Right lung (tissue), 5 donors: ENCODE measurements around the gene ZNF236. TPM values are rescaled to one million over a fixed set of nuclear protein-coding genes. Genes with fewer than 3 reads are reported as not detected.

ENCODE experiments used
- DNase-seq, 2 donors: peaks; one replicate each; pipeline ENCODE4 v3.0.0-alpha.2; 2013
- polyA plus RNA-seq, 5 donors: library from polyadenylated mRNA; unstranded; fragments of 120-200 nt; gene quantifications; one replicate each; pipeline versions ENCODE4 v1.2.1 to v1.2.3, GENCODE V29; 2013; ENCODE audit warnings: inconsistent platforms in 1 of 5, low replicate concordance in 1 of 5; ENCODE audit not compliant: insufficient read length in 5 of 5, insufficient read depth in 1 of 5

Gene ZNF236
- polyA plus RNA-seq, 5 donors: 8.9 to 12.5 (median 11.1) TPM

DNA sequence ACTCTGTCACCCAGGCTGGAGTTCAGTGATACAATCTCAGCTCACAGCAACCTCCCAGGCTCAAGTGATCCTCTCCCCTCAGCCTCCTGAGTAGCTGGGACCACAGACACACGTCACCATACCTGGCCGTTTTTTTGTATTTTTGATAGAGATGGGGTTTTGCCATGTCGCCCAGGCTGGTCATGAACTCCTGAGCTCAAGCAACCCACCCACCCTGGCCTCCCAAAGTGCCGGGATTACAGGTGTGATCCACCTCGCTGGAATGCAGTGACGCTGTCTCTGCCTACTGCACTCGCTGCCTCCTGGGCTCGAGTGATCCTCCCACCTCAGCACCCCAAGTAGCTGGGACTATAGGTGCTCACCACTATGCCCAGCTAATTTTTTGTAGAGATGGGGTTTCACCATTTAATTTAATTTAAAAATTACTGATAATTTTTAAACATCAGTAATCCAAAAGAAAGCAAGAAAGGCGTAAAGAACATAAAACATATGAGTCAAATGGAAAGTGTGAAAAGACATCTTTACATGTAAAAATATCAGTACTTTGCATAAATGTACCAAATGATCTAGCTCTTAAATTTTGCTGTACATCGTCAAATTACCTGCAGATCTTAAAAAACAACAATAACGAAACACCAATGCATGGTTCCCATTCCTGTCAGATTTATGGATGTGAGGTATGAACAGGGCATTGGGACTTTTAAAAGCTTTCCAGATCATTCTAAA is 2.8 kb upstream of the ZNF236 start:
- DNase-seq: no peak

- no peak for DNase-seq
Observed at GRCh38 chr18:76821356-76821874, 942 bp upstream of the ZNF236 start.

- DNase-seq: peak; percentile 64 to 65
Observed at GRCh38 chr18:76821875-76822505, 367 bp upstream of the ZNF236 start.

GRCh38 chr18:76823161-76823538 is 793 bp downstream of the ZNF236 start:
- no peak for DNase-seq

GRCh38 chr18:76823587-76824011 is 1.2 kb downstream of the ZNF236 start:
- peak in 1 of 2 donors; percentile 45 for DNase-seq

- DNase-seq: no peak
Observed at GRCh38 chr18:76824145-76824676, 1.9 kb downstream of the ZNF236 start.

DNA sequence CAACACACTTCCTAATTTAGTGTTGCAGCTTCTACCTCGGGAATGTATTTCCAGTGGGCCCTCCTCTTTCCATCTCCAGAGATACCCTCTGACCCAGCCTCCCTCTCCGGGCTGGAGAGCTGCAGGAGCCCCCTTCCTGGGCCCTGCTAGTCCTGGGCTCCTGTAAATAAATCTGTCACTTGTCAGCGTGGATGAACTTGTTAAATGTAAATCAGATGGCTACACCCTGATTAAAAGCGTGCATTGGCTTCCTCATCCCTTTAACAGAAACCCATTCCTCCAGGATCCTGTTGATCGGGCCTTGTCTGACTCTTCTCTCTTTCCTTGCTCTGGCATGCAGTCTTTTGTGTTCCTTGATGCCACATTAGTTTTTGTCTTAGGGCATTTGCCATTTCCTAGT is 2.4 kb downstream of the ZNF236 start:
- no peak for DNase-seq

DNA sequence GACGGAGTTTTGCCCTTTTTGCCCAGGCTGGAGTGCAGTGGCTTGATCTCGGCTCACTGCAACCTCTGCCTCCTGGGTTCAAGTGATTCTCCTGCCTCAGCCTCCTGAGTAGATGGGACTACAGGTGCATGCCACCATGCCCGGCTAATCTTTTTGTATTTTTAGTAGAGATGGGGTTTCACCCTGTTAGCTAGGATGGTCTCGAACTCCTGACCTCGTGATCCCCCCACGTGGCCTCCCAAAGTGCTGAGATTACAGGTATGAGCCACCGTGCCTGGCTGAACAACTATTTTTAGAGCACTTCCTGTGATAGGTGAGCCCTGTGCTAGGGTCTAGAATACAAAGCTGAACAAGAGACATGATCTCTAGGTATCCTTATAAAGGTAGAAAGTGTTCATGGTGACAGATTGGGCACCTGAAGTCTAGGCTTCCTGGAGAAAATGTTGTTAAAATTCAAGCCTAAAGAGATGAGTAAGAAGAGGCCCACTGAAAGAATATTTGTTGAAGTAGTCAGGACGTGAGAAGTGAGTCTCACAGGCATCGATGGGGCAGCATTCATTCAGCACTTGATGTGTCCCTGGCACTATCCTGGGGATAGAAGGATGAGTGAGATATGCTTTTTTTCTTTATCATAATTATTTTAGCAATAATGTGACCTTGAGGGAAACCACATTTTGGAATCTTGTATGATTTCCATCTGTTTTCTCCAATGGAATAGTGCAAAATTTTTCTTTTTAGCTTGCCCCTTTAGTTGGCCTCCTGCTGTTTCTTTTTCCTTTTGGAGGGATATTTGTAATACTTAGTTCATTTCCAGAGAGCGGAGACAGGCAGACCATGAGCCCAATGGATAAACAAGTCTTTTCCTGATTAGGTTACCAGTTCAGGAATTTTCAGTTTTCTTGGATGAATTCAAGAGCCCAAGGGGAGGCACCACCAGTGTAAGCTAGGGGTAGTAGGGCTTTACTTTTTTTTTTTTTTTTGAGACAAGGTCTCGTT is 5.1 kb downstream of the ZNF236 start:
- no peak for DNase-seq

DNA sequence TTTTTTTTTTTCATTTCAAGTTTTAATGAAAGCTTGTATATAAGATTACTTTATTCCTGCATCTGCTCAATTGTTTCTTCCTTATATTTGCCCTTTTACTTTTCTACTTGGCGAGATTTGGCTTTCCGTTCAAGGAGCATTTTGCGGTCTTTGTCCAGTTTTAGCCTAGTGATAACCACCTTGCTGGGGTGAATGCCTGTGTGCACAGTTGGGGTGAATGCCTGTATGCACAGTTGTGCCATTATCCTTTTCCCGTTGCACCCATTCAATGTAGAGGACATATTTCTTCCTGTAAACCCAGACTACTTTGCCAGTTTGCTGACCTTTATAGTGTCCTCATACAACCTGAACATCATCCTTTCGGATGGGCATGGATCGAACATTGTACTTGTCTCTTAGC is 12.0 kb downstream of the ZNF236 start:
- no peak for DNase-seq

DNA sequence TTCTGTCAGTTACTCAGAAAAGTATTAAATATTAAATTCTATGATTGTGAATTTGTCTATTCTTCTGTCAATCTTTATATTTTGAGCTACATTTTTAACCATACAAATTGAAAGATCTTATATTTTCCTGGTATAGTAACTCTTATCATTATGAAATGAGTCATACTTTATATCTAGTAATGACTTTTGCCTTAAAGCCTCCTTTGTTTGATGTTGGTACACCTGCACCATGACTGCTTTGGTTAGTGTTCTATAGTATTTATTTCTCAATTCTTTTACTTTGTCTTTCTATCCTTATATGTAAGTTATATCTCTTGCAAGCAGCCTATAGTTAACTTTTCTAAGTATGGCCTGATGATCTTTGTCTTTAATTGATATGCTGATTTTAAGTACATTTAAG is 13.0 kb downstream of the ZNF236 start:
- no peak for DNase-seq

DNA sequence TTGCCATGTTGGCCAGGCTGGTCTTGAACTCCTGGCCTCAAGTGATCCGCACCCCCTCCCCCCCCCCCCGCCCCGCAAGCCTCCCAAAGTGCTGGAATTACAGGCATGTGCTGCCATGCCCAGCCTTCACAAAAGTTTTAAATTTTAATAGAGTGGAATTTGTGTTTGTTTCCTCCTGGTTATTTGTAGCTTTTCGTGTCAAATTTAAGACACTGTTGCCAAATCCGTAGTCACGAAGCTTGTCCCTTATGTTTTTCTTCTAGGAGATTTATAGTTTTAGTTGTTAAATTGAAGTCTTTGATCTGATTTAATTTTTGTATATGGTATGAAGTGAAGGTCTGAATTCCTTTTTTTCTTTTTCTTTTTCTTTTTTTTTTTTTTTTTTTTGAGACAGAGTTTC is 14.7 kb downstream of the ZNF236 start:
- DNase-seq: no peak

DNA sequence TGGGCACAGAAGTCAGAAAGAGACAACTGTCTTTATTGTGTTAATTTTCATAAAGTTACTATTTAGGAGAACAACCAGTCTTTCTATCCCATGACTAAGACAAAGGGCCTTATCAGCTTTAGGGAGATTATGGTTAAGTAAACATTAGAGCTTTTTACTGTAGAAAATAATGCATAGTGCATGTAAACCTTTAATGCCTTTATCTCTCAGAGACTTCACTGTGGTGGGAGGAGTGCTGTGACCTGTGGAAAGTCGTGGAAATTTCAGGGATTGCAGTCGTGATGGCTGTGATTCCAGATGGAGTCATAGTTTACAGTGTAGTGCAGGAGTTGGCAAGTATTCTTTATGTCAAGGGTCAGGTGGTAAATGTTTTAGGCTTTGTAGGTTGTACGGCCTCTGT is 15.8 kb downstream of the ZNF236 start:
- no peak for DNase-seq

- DNase-seq: no peak
Observed at GRCh38 chr18:76839086-76839794, 16.9 kb downstream of the ZNF236 start.

- peak in 1 of 2 donors; percentile 32 for DNase-seq
Observed at GRCh38 chr18:76842837-76843530, 20.6 kb downstream of the ZNF236 start.

- DNase-seq: no peak
Observed at GRCh38 chr18:76844144-76844543, 21.8 kb downstream of the ZNF236 start.

DNA sequence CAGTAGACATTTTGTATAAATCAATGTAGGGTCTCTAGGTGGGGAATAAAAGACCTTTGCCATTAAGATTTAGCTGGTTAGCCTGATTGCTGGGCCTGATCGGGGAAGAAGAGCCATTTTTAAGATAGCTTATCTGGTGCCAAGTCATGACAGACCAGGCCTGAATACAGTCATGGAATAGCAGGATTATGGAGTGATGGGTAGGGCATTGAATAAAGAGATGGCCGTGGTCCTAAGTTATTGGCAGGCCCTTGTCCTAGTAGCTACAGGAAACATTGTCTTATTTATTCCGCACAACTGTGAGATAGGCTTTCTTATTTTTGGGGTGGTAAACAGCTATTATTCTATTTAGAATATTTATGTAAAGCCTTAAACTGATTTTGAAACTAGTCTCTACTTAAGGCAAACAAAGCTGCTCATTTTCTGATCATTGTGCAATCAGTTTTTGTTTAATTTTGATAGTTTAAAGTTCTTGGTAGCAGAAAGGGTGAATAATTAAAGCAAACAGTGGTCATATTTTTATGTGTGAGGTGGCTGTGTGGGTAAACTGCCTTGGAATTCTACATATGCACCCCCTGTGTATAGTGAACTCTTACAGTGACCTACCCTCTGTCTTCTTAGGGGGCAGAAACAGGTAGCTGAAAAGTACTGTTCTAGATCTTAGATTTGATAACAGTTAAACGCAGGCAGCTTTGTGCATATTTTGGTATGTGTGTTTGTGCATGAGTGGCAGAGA is 22.6 kb downstream of the ZNF236 start:
- DNase-seq: no peak

GRCh38 chr18:76846217-76846616 is 23.9 kb downstream of the ZNF236 start:
- no peak for DNase-seq

DNA sequence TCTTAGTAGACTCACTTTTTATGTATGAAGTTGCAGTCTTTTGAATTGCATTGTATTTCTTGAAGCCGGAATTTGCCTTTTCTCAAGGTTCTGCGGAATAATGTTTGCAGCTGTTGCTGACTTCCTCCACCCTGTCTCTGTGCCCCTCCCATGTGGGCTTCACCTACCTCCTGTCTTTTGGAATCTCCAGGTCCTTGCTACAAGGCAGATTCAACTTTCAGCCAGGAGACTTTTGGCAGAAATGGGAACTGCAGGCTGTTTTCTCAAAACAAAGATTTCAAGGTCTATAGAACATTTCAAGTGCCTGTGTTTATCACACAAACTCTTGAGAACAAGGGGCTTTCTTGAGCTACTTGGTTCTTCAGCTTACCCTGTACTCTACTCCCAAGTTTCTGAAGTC is 25.6 kb downstream of the ZNF236 start:
- DNase-seq: no peak

- DNase-seq: no peak
Observed at GRCh38 chr18:76850112-76850511, 27.8 kb downstream of the ZNF236 start.

DNA sequence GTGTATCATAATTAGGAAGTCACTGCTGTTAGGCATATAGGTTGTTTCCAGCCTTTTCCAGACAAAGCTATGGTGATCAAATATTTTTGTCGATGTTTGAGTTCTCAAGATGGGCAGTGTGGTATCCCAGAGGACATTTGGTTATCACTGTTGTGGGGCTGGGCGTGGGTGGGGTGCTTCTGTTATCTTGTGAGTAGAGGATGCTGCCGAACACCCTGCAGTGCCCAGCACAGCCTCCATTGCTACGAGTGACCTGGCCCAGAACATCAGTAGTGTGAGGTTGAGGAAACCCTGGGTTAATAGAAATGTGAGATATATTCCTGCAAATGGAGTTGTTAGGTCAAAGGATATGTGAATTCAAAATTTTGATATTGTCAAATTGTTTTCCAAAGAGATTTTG is 33.2 kb downstream of the ZNF236 start:
- no peak for DNase-seq
